Prostate gland (tissue), 2 donors: Measurements from ENCODE around the gene SBF2.

Source experiments
- POLR2A ChIP-seq: fragments of 450-650 bp; IDR thresholded peaks from one replicate; pipeline ENCODE4 v1.6.1; 2016; ENCODE audit warnings: antibody characterized with exemption, mild to moderate bottlenecking
- TF ChIP-seq, protein P1 (sequence below), 4 experiments: fragments of 200-600 bp in 2 of 4; fragments of 450-650 bp in 2 of 4; sonication (generic) in 2 of 4; IDR thresholded peaks; 1 replicate in 3 of 4; 2 replicates in 1 of 4; pipeline ENCODE4 v1.5.1; 2016 to 2019; ENCODE audit warnings: antibody characterized with exemption in 4 of 4, mild to moderate bottlenecking in 2 of 4, moderate library complexity in 2 of 4

DNA sequence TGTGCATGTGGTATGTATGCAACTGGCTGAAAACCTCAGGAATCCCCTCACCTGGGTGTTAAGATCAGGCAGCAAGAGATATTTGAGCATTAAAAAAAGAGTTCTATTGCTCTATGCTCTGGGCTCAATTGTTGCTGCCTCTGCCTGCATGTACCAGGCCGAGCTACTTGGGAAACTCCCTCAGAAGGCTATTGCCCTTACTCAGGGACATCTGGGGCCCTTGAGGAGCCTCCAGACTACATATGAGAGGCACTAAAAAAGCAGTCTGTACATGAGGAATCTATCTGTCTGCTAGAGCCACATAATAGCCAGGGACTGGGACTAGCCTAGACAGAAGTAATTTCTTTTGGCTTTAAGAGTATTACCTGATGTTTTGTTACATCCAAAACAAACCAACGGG lies 510.0 kb downstream of the SBF2 start:
- TF ChIP-seq, protein P1, sequence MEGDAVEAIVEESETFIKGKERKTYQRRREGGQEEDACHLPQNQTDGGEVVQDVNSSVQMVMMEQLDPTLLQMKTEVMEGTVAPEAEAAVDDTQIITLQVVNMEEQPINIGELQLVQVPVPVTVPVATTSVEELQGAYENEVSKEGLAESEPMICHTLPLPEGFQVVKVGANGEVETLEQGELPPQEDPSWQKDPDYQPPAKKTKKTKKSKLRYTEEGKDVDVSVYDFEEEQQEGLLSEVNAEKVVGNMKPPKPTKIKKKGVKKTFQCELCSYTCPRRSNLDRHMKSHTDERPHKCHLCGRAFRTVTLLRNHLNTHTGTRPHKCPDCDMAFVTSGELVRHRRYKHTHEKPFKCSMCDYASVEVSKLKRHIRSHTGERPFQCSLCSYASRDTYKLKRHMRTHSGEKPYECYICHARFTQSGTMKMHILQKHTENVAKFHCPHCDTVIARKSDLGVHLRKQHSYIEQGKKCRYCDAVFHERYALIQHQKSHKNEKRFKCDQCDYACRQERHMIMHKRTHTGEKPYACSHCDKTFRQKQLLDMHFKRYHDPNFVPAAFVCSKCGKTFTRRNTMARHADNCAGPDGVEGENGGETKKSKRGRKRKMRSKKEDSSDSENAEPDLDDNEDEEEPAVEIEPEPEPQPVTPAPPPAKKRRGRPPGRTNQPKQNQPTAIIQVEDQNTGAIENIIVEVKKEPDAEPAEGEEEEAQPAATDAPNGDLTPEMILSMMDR (IDR thresholded peaks at IDR 0.05), result no peak
- no peak for TF ChIP-seq POLR2A
